ENCODE data around the gene ZNF777.

- TF ChIP-seq CTCF (IDR thresholded peaks at IDR 0.05), result no peak
- no peak for TF ChIP-seq POLR2AphosphoS5 (IDR thresholded peaks at IDR 0.05)
- no peak for TF ChIP-seq EP300 (IDR thresholded peaks at IDR 0.05)
- TF ChIP-seq POLR2A (IDR thresholded peaks at IDR 0.05), result no peak
These were observed 13.7 kb upstream of the ZNF777 start for GRCh38 chr7:149474309-149475120.
